ENCODE data around the gene IL36G.

The IL36G gene

DNA sequence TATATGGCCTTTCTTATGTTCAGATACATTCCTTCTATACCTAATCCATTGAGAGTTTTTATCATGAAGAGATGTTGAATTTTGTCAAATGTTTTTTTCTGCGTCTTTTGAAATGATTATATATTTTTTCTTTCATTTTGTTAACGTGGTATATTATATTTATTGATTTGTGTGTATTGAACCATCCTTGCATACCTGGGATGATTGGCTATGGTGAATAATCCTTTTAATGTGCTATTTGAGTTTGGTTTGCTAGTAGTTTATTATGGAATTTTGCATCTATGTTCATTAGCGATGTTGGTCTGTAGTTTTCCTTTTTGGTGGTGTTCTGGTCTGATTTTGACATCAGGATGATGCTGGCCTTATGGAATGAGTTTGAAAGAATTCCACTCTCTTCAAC lies 11.8 kb downstream of the IL36G start:
- TF ChIP-seq, protein P1, sequence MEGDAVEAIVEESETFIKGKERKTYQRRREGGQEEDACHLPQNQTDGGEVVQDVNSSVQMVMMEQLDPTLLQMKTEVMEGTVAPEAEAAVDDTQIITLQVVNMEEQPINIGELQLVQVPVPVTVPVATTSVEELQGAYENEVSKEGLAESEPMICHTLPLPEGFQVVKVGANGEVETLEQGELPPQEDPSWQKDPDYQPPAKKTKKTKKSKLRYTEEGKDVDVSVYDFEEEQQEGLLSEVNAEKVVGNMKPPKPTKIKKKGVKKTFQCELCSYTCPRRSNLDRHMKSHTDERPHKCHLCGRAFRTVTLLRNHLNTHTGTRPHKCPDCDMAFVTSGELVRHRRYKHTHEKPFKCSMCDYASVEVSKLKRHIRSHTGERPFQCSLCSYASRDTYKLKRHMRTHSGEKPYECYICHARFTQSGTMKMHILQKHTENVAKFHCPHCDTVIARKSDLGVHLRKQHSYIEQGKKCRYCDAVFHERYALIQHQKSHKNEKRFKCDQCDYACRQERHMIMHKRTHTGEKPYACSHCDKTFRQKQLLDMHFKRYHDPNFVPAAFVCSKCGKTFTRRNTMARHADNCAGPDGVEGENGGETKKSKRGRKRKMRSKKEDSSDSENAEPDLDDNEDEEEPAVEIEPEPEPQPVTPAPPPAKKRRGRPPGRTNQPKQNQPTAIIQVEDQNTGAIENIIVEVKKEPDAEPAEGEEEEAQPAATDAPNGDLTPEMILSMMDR (conservative IDR thresholded peaks at IDR 0.05; ENCODE audit: low read depth): no peak
- POLR2A ChIA-PET (ENCODE audit: low non-redundant PET): no interaction called here
- DNase-seq (ENCODE audit: low spot score): no peak
- CTCF ChIA-PET: no interaction called here
- no peak overlapping the region for H3K27ac ChIP-seq

DNA sequence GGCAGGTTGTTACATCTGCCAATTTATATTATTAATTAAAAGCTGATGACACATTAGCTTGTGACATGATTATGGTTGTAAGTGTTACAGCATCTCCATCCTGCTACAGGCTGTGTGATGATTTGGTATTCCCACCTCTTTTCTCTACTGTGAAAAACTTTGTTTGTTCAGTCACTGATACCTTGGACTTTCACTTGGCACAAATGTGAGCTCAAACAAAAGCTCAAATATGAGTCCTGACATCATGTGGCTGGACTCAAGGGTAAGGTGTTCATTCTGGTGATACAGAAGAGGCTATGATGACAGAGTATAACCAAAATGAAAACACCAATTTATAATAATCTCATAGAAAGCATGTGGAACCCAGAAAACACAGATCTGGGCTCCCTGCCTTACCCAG lies 16.0 kb downstream of the IL36G start:
- ChIA-PET CTCF (no interaction called here), POLR2A (ENCODE audit: low non-redundant PET) (no interaction called here)
- TF ChIP-seq, protein P1 (conservative IDR thresholded peaks at IDR 0.05; ENCODE audit: low read depth): no peak
- no peak for DNase-seq (ENCODE audit: low spot score)
- H3K27ac ChIP-seq: no peak overlapping the region

DNA sequence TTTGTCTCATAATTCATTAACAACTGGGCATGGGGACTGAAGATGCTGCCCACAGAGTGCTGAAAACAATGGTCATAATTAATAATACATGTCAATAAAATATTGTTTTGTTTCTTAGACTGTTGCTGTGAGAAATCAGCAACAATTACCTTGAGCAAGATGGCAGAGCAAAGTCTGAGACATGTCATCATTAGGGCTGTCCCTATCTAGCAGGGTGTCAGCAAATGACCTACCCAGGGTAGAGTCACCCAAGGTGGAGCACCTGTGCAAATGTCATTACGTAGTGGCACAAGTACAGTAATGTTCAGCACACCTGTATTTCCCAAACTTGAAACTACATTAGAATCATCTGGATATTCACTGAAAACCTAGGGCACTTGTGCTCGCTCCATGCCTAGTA lies 16.8 kb downstream of the IL36G start:
- no peak for DNase-seq (ENCODE audit: low spot score)
- TF ChIP-seq, protein P1 (conservative IDR thresholded peaks at IDR 0.05; ENCODE audit: low read depth): no peak
- no peak overlapping the region for H3K27ac ChIP-seq
- CTCF ChIA-PET: no interaction called here
- POLR2A ChIA-PET (ENCODE audit: low non-redundant PET): no interaction called here

DNA sequence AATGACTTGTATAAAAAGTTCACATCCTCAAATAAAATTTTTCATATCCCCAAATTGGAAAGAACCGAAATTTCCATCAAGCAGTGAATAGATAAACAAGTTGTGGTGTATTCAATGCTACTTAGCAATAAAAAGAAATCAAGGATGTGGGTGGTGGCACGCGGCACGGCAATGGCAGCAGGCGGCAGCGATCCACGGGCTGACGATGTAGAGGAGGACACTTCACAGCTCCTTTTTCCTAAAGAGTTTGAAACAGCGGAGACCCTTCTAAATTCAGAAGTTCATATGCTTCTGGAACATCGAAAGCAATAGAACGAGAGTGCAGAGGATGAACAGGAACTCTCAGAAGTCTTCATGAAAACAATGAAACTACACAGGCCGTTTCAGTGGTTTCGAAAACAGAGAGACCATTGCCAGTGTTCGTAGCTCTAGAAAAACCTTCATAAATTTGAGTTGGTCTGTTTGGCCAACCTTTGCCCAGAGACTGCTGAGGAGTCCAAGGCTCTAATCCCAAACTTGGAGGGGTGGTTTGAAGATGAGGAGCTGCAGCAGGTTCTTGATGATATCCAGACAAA lies 17.6 kb downstream of the IL36G start:
- CTCF ChIA-PET: no interaction called here
- no peak overlapping the region for H3K27ac ChIP-seq
- TF ChIP-seq, protein P1 (conservative IDR thresholded peaks at IDR 0.05; ENCODE audit: low read depth): no peak
- no peak for DNase-seq (ENCODE audit: low spot score)
- POLR2A ChIA-PET (ENCODE audit: low non-redundant PET): no interaction called here

DNA sequence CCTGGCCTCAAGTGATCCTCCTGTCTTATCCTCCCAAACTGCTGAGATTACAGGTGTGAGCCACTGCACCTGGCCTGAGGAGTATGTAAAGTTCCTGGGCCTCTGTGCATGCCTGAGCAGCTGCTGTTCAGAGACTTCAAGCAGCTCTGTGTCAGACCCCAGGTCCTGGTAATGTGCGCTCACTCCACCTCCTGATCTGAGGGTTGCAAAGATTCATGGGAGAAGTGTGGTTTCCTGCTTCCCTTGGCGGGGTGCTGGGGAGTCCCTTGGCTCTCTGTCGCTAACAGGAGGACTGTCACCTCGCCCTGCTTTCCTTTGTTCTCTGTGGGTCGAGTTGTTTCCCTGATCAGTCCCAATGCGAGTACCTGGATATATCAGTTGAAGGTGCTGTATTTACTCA lies 18.8 kb downstream of the IL36G start:
- H3K27ac ChIP-seq: no peak overlapping the region
- no peak for DNase-seq (ENCODE audit: low spot score)
- CTCF ChIA-PET: no interaction called here
- POLR2A ChIA-PET (ENCODE audit: low non-redundant PET): no interaction called here
- TF ChIP-seq, protein P1 (conservative IDR thresholded peaks at IDR 0.05; ENCODE audit: low read depth): no peak

DNA sequence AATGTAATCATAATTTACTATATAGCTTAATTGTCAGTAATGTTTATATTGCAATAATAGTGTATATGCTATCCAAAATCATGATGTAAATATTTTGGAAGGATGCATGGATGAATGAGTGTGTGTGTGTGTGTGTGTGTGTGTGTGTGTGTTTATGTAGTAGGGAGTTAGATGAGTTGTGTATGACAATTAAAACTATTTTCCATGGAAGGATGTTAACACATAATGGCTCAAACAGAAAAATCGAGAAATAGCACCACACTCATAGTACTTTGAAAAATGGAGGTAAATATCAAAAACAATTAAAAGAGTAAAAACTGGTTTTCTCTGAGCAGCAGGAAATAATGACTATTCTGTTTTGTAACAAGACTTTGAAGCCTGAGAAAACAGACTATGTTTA lies 19.3 kb downstream of the IL36G start:
- ChIA-PET CTCF (interaction anchor here (1.2 kb wide), 1 partner anchor 11 kb away, joined by 3 read pairs; no protein-coding TSS in a partner anchor), POLR2A (ENCODE audit: low non-redundant PET) (no interaction called here)
- DNase-seq (ENCODE audit: low spot score): no peak
- TF ChIP-seq, protein P1 (conservative IDR thresholded peaks at IDR 0.05; ENCODE audit: low read depth): no peak
- H3K27ac ChIP-seq: no peak overlapping the region
